Fibroblast of mammary gland (primary cell): ENCODE results near the gene SLIT1.

ENCODE experiments used
- DNase-seq: peaks from one replicate; pipeline ENCODE4 v3.0.0-alpha.2; 2010; ENCODE audit warnings: low read depth
- H3K4me3 ChIP-seq: 2 replicates; pipeline ENCODE4 v1.5.1; 2011; ENCODE audit warnings: low read depth, mild to moderate bottlenecking, low read length, moderate library complexity; ENCODE audit not compliant: control insufficient read depth
- TF ChIP-seq, protein P1 (sequence below): conservative IDR thresholded peaks from 2 replicates; pipeline ENCODE4 v1.5.1; 2011; ENCODE audit warnings: low read depth, low read length, inconsistent platforms; ENCODE audit not compliant: control insufficient read depth, insufficient read depth

Gene SLIT1

GRCh38 chr10:97215619-97216260, 30.0 kb upstream of the SLIT1 start:
- no peak for DNase-seq
- TF ChIP-seq, protein P1, sequence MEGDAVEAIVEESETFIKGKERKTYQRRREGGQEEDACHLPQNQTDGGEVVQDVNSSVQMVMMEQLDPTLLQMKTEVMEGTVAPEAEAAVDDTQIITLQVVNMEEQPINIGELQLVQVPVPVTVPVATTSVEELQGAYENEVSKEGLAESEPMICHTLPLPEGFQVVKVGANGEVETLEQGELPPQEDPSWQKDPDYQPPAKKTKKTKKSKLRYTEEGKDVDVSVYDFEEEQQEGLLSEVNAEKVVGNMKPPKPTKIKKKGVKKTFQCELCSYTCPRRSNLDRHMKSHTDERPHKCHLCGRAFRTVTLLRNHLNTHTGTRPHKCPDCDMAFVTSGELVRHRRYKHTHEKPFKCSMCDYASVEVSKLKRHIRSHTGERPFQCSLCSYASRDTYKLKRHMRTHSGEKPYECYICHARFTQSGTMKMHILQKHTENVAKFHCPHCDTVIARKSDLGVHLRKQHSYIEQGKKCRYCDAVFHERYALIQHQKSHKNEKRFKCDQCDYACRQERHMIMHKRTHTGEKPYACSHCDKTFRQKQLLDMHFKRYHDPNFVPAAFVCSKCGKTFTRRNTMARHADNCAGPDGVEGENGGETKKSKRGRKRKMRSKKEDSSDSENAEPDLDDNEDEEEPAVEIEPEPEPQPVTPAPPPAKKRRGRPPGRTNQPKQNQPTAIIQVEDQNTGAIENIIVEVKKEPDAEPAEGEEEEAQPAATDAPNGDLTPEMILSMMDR, result no peak
- no peak overlapping the region for H3K4me3 ChIP-seq

DNA sequence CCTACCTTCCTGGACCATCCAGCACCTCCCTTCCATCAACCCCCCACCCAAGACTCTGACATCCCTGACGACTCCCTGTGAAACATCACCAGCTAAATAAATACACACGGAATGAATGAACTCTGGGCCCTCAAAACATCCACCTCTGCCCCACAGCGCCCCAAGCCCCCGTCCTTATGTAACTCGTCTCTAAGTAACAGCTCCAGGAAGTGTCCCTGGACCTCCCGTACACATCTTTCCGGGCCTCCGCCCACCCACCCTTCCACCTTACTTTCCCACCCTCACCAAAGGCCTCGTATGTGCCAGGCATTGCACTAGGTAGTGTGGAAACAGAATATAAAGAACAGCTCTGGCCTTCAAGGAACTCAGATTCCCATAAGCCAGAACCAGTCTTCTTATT, 27.7 kb upstream of the SLIT1 start:
- DNase-seq, result no peak
- no peak overlapping the region for H3K4me3 ChIP-seq
- TF ChIP-seq, protein P1, result no peak

DNA sequence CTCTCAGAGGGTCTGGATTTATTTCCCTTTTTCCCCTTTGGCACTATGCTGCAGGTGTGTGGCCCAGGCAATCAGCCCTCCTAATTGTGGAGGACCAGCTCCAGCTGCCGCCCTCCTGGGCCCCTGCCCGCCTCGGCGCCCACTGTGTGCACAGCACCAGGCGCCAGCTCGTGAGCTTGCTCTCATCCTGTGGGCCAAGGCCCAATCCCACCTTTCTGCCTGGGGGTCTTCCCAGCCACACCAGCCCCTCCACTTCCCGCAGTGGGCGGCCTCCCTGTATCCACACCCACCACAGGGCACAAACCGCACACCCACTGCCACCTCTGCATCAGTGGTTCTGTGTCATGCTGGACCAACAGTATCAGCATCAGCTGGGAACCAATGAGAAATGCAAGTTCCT, 25.5 kb upstream of the SLIT1 start:
- DNase-seq, result no peak
- TF ChIP-seq, protein P1, result no peak
- no peak overlapping the region for H3K4me3 ChIP-seq

DNA sequence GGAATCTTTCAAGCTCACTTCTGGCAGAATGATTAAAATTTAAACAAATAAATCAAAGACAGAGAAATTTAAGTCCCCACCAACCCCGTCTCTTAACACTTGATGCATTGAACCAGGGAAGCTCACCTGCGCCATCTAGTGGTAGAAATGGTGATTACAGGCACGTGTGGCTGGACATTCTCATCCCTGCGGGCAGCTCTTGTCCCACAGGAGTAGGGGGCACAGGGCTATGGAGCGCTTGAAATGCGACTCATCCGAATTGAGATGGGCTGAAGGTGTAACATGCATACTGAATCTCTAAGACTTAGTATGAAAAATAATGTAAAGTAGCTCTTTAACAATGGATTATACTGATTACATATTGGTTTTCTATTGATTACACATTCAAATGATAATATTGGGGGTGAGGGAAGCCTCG, 24.8 kb upstream of the SLIT1 start:
- H3K4me3 ChIP-seq, result no peak overlapping the region
- TF ChIP-seq, protein P1, result peak; percentile 98
- DNase-seq, result peak; percentile 72

DNA sequence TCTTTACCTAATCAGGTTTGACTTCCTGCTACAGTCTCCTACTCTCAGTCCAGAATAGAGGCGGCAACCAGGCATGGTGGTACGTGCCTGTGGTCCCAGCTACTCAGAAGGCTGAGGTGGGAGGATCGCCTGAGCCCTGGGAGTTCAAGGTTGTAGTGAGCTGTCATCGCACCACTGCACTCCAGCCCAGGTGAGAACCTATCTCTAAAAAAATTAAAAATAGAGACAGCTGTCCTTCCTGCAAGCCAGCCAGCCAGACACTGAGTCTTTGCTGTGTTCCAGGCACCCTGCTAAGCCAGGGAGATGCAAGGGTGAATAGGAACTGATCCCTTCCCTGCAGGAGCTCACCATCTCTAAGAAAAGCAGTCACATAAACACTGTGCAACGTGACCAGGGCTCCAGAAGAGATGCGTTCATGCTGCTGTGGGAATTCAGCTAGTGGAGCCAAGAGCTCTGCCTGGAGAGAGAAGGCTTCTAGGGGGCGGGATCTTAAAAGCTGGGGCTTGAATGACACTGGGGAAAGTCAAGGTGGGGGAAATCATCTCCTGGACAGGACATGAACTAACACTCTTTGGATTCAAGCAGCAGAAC, 22.1 kb upstream of the SLIT1 start:
- TF ChIP-seq, protein P1, result no peak

DNA sequence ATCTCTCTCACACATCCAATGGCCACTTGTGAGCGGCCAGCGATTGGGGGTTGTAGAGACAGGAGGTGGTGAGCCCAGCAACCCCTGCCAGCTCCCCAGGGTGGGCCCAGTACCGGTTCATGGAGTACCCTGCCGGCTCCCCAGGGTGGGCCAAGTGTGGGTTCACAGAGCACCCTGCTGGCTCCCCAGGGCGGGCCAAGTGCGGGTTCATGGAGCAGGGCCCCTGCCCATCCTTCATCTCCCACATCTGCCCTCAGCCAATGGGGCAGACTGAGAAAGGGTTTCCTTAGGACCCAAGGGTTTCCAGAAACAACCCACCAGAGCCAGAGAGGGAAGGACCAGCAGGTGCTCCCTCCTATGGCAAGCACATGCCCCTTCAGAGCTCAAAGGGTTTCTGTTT, 21.4 kb upstream of the SLIT1 start:
- H3K4me3 ChIP-seq, result no peak overlapping the region
- no peak for DNase-seq
- TF ChIP-seq, protein P1, result no peak

More for the DNA sequence above, 22.1 kb upstream of the SLIT1 start:
- no peak overlapping the region for H3K4me3 ChIP-seq
- DNase-seq, result no peak
